CMK (cell line): ENCODE data around the gene REEP5.

Experiments used
- DNase-seq: peaks from one replicate; pipeline ENCODE4 v3.0.0-alpha.2; 2010; ENCODE audit warnings: low read depth

The REEP5 gene

GRCh38 chr5:112833971-112834370 lies 88.1 kb downstream of the REEP5 start:
- no peak for DNase-seq

GRCh38 chr5:112830378-112830777 lies 91.6 kb downstream of the REEP5 start:
- DNase-seq, result no peak
